K562 (cell line): ENCODE measurements around the gene VTA1. TPM values are rescaled to one million over a fixed set of nuclear protein-coding genes. Genes with fewer than 3 reads are reported as not detected.

Experiments used
- ATAC-seq: fragments of 200-7000 bp; cut with Tn5 transposase; 3 replicates; pipeline ENCODE4 v1.9.1; 2020; ENCODE audit warnings: moderate library complexity
- BruUV-seq: library from RNA; stranded (reverse); fragments of 400-500 nt; replicated peaks from 2 replicates; lab custom pipeline; 2021; lab: Mats Ljungman, UMichigan
- CTCF ChIA-PET: fragments of 300-600 bp; formaldehyde crosslinking; extraction: SDS; loops from one replicate; lab custom pipeline; 2021; ENCODE audit warnings: low intra/inter-chr PET ratio; lab: Yijun Ruan, JAX
- POLR2A ChIA-PET: fragments of 300-600, 350-650 bp; sonication (Branson Sonifier 250); formaldehyde crosslinking; extraction: SDS; loops from one replicate; lab custom pipeline; 2021; ENCODE audit warnings: antibody characterized with exemption, inconsistent platforms; lab: Yijun Ruan, JAX
- DNase-seq, 4 experiments: peaks; one replicate each; pipeline versions ENCODE4 v3.0.0 to v3.0.0-alpha.2; 2011 to 2018; ENCODE audit warnings: low spot score in 3 of 4, mixed read lengths in 3 of 4; ENCODE audit errors: extremely low read depth in 1 of 4
- FAIRE-seq: peaks from 2 replicates; lab custom pipeline; 2011; peaks lifted over from hg19 to GRCh38; lab: Jason Lieb, UNC
- H2AFZ ChIP-seq: 2 replicates; pipeline ENCODE4 v1.6.0; 2011; ENCODE audit warnings: low read depth, low read length, control low read depth, inconsistent platforms
- H3K27ac ChIP-seq: fragments of 200-600 bp; 3 replicates; pipeline ENCODE4 v1.8.0; 2011; ENCODE audit warnings: low read depth, mild to moderate bottlenecking, control low read depth, inconsistent platforms, low read length, moderate library complexity, mixed read lengths; ENCODE audit errors: extremely low read depth
- H3K27me3 ChIP-seq, 2 experiments: fragments of 300-600 bp in 1 of 2; 2 replicates in 1 of 2; 3 replicates in 1 of 2; pipeline versions ENCODE4 v1.6.0 to v1.8.0; 2011; ENCODE audit warnings: inconsistent platforms in 2 of 2, low read length in 2 of 2, mild to moderate bottlenecking in 1 of 2, mixed read lengths in 1 of 2, moderate library complexity in 1 of 2; ENCODE audit not compliant: control insufficient read depth in 2 of 2, insufficient read depth in 2 of 2
- H3K36me3 ChIP-seq: fragments of 300-600 bp; 3 replicates; pipeline ENCODE4 v1.8.0; 2011; ENCODE audit warnings: mild to moderate bottlenecking, low read length, inconsistent platforms; ENCODE audit not compliant: control insufficient read depth, insufficient read depth
- H3K4me1 ChIP-seq, 2 experiments: fragments of 200-600 bp in 1 of 2; replicated peaks in 1 of 2; 2 replicates in 1 of 2; 3 replicates in 1 of 2; pipeline versions ENCODE4 v1.5.1 to v1.8.0; 2011; ENCODE audit warnings: inconsistent platforms in 2 of 2, low read length in 2 of 2, mild to moderate bottlenecking in 1 of 2, mixed read lengths in 1 of 2, moderate library complexity in 1 of 2; ENCODE audit not compliant: control insufficient read depth in 2 of 2, insufficient read depth in 2 of 2
- H3K4me2 ChIP-seq: 2 replicates; pipeline ENCODE4 v1.6.1; 2011; ENCODE audit warnings: low read length, control low read depth, inconsistent platforms, mixed read lengths; ENCODE audit not compliant: insufficient read depth
- H3K4me3 ChIP-seq: fragments of 200-600 bp; sonication (generic), shearing (Covaris generic); 2 replicates; pipeline ENCODE4 v1.5.1; 2016; ENCODE audit warnings: control low read depth, inconsistent platforms
- H3K79me2 ChIP-seq: fragments of 200-600 bp; 3 replicates; pipeline ENCODE4 v1.8.0; 2011; ENCODE audit warnings: low read length, inconsistent platforms; ENCODE audit not compliant: control insufficient read depth, insufficient read depth
- H3K9ac ChIP-seq, 2 experiments: 2 replicates each; pipeline versions ENCODE4 v1.6.0 to v1.6.1; 2011; ENCODE audit warnings: low read depth in 2 of 2, low read length in 2 of 2, control low read depth in 1 of 2, inconsistent platforms in 1 of 2, mild to moderate bottlenecking in 1 of 2, mixed read lengths in 1 of 2; ENCODE audit not compliant: insufficient read depth in 1 of 2
- H3K9me1 ChIP-seq: one replicate; pipeline ENCODE4 v1.6.0; 2011; ENCODE audit warnings: inconsistent platforms, mild to moderate bottlenecking, low read length, moderate library complexity; ENCODE audit not compliant: control insufficient read depth, insufficient read depth
- H3K9me3 ChIP-seq: replicated peaks from 2 replicates; pipeline ENCODE4 v1.5.1; 2011; ENCODE audit warnings: low read depth, low read length, inconsistent platforms; ENCODE audit not compliant: control insufficient read depth, insufficient read depth
- H4K20me1 ChIP-seq: replicated peaks from 2 replicates; pipeline ENCODE4 v1.6.1; 2011; ENCODE audit warnings: low read length, inconsistent platforms, mixed read lengths; ENCODE audit not compliant: control insufficient read depth, insufficient read depth
- DNMT1 ChIP-seq: fragments of 450-650 bp; IDR thresholded peaks from 2 replicates; pipeline ENCODE4 v1.6.1; 2016; ENCODE audit warnings: antibody characterized with exemption, mild to moderate bottlenecking
- E2F6 ChIP-seq, 2 experiments: IDR thresholded peaks; 2 replicates each; pipeline ENCODE4 v1.6.1; 2011; ENCODE audit warnings: borderline replicate concordance in 1 of 2, control low read depth in 1 of 2, low read depth in 1 of 2, low read length in 1 of 2, mild to moderate bottlenecking in 1 of 2, mixed read lengths in 1 of 2, moderate library complexity in 1 of 2; ENCODE audit not compliant: insufficient read depth in 1 of 2, insufficient read length in 1 of 2, poor library complexity in 1 of 2, severe bottlenecking in 1 of 2; ENCODE audit errors: extremely low read depth in 1 of 2
- FOXJ2 ChIP-seq: fragments of 200-800 bp; sonication (Bioruptor generic); IDR thresholded peaks from 2 replicates; pipeline ENCODE4 v1.6.1; 2016; ENCODE audit warnings: missing genetic modification characterization, missing compliant biosample characterization
- FUS ChIP-seq: fragments of 200-400 bp; formaldehyde crosslinking; optimal IDR thresholded peaks from 2 replicates; pipeline ENCODE3; 2017; ENCODE audit warnings: low read depth, low read length
- HDAC6 ChIP-seq: IDR thresholded peaks from 2 replicates; pipeline ENCODE4 v1.6.1; 2012; ENCODE audit warnings: low read depth, mild to moderate bottlenecking, control low read depth, inconsistent platforms, low read length, moderate library complexity
- IRF2 ChIP-seq: sonication (generic); formaldehyde crosslinking; IDR thresholded peaks from 2 replicates; pipeline ENCODE4 v1.8.1; 2022; ENCODE audit warnings: mild to moderate bottlenecking, missing genetic modification reagents
- NELFE ChIP-seq: IDR thresholded peaks from 2 replicates; pipeline ENCODE4 v1.6.1; 2011; ENCODE audit warnings: mild to moderate bottlenecking; ENCODE audit not compliant: insufficient read depth, insufficient read length
- NFRKB ChIP-seq: fragments of 450-650 bp; IDR thresholded peaks from 2 replicates; pipeline ENCODE4 v1.6.1; 2016; ENCODE audit warnings: low read depth
- NR2F6 ChIP-seq: fragments of 450-650 bp; formaldehyde crosslinking; IDR thresholded peaks from 2 replicates; pipeline ENCODE4 v1.4.0; 2020; ENCODE audit warnings: mild to moderate bottlenecking
- PBX2 ChIP-seq, 2 experiments: IDR thresholded peaks in 1 of 2; conservative IDR thresholded peaks in 1 of 2; 2 replicates each; pipeline ENCODE4 v1.6.1; 2016; ENCODE audit warnings: low read depth in 2 of 2, mild to moderate bottlenecking in 1 of 2, missing compliant biosample characterization in 1 of 2, missing genetic modification characterization in 1 of 2, moderate library complexity in 1 of 2
- RBM15 ChIP-seq: fragments of 200-400 bp; formaldehyde crosslinking; IDR thresholded peaks from 2 replicates; pipeline ENCODE4 v1.6.1; 2018; ENCODE audit warnings: mild to moderate bottlenecking, low read length, moderate library complexity; ENCODE audit not compliant: insufficient read depth
- SP1 ChIP-seq: sonication (generic); formaldehyde crosslinking; IDR thresholded peaks from 2 replicates; pipeline ENCODE4 v1.8.1; 2022; ENCODE audit warnings: mild to moderate bottlenecking, missing genetic modification reagents
- YBX1 ChIP-seq: fragments of 450-650 bp; IDR thresholded peaks from 2 replicates; pipeline ENCODE4 v1.7.1; 2016; ENCODE audit warnings: mild to moderate bottlenecking
- ZBTB9 ChIP-seq: fragments of 450-650 bp; formaldehyde crosslinking; IDR thresholded peaks from 2 replicates; pipeline ENCODE4 v1.4.0; 2020; ENCODE audit warnings: mild to moderate bottlenecking, moderate library complexity
- ZNF133 ChIP-seq: fragments of 250-450 bp; sonication (Bioruptor Pico); IDR thresholded peaks from 2 replicates; pipeline ENCODE4 v1.4.0; 2020; ENCODE audit warnings: mild to moderate bottlenecking
- ZNF77 ChIP-seq: fragments of 250-450 bp; sonication (Bioruptor Pico); IDR thresholded peaks from 2 replicates; pipeline ENCODE4 v1.5.0; 2020
- WGBS: fragments of 100-300 bp; shearing (Covaris generic); methylation state at CpG from one replicate; pipeline ENCODE4 v1.1.6; 2016; ENCODE audit warnings: low coverage, mixed read lengths; ENCODE audit not compliant: insufficient coverage; ENCODE audit errors: missing lambda C conversion rate; 5-methylcytosine and 5-hydroxymethylcytosine counted together
- in situ Hi-C: fragments of 300-500 bp; cut with MboI; formaldehyde crosslinking; loops from 4 replicates; pipeline ENCODE4 v1.15.0; 2018; ENCODE audit warnings: inconsistent platforms, mixed read lengths
- intact Hi-C: fragments of 100-400 bp; cut with micrococcal nuclease; formaldehyde crosslinking; loops from 2 replicates; pipeline ENCODE4 v1.14.2; 2022
- polyA plus RNA-seq, 8 experiments: library from polyadenylated mRNA; depleted of rRNA in 4 of 8; stranded (reverse) in 5 of 8; unstranded in 3 of 8; fragments of >200 nt; fragmentation: Nextera tagmentation in 2 of 8; fragmentation: Illumina TruSeq in 1 of 8; extraction: Ambion mirVana in 2 of 8; extraction: Trizol in 1 of 8; gene quantifications; 2 replicates each; pipeline versions ENCODE4 v1.2.1 to v1.2.3, GENCODE V29; 2011 to 2014; ENCODE audit warnings: inconsistent platforms in 1 of 8, missing spikeins in 1 of 8
- total RNA-seq, 7 experiments: library from RNA; depleted of rRNA in 6 of 7; stranded (reverse); fragments of >200 nt in 6 of 7; fragmentation: Illumina TruSeq in 2 of 7; extraction: Trizol in 2 of 7; gene quantifications; 2 replicates each; pipeline versions ENCODE4 v1.2.1 to v1.2.3, GENCODE V29; 2011 to 2021; ENCODE audit warnings: low replicate concordance in 1 of 7

VTA1 gene
- total and polyA plus RNA-seq, 9 of the 15 experiments (the other 6 are each of a cell fraction or from before 2014, with no cell fraction given), result 47.8 to 182 (median 84.6) TPM

- Histone ChIP-seq H3K79me2 (no peaks in the 10 kb centered on the region), H2AFZ (no peak overlapping the region), H3K9me3 (no peaks in the 10 kb centered on the region), H3K4me1 (no peaks in the 10 kb centered on the region), H3K9ac (no peak overlapping the region), H3K27me3 (no peaks in the 10 kb centered on the region), H3K4me3 (no peak overlapping the region), H3K27ac (no peak overlapping the region), H3K36me3 (no peaks in the 10 kb centered on the region), H4K20me1 (no peaks in the 10 kb centered on the region), H3K9me1 (no peaks in the 10 kb centered on the region), H3K4me2 (no peak overlapping the region)
- ChIA-PET POLR2A (no interaction called here), CTCF (no interaction called here)
- ATAC-seq (no peak), FAIRE-seq (no peak), DNase-seq (no peak)
- WGBS, result under 1% methylated on average over 4 of the region's 4 CpGs
- intact Hi-C loops, result no loop called here
- no TSS peak for BruUV-seq
- in situ Hi-C loops, result no loop called here
- TF ChIP-seq ZBTB9 (CRISPR knock-in tag) (no peak), YBX1 (no peak), RBM15 (no peak), E2F6 (IDR thresholded peaks at IDR 0.05; ENCODE audit: borderline replicate concordance in 1 of 2, extremely low read depth in 1 of 2, insufficient read depth in 1 of 2, insufficient read length in 1 of 2, low read depth in 1 of 2, low read length in 1 of 2, poor library complexity in 1 of 2, severe bottlenecking in 1 of 2) (no peak), NR2F6 (CRISPR knock-in tag) (no peak), IRF2 (CRISPR knock-in tag) (no peak), NFRKB (no peak), SP1 (CRISPR knock-in tag) (no peak), DNMT1 (no peak), FUS (no peak), HDAC6 (no peak), NELFE (no peak), ZNF133 (CRISPR knock-in tag) (no peak), PBX2 (CRISPR knock-in tag; IDR thresholded peaks at IDR 0.05; ENCODE audit: low read depth) (no peak), PBX2 (tag; conservative IDR thresholded peaks at IDR 0.05; ENCODE audit: low read depth) (no peak), ZNF77 (CRISPR knock-in tag) (no peak), FOXJ2 (tag) (no peak)
Observed at GRCh38 chr6:142226731-142227130, 79.7 kb downstream of the VTA1 start.
